ENCODE data around the gene NHLH1. TPM values are rescaled to one million over a fixed set of nuclear protein-coding genes. Genes with fewer than 3 reads are reported as not detected.

NHLH1 gene
- total RNA-seq, 1 experiment from 2014 or later, result 0.12 TPM

GRCh38 chr1:160362168-160362957, 4.5 kb upstream of the NHLH1 start:
- H3K4me1 Mint-ChIP-seq (ENCODE audit: insufficient read depth, unreplicated experiment), result peaks cover 5% of the 10 kb centered on the region
- no peak for TF ChIP-seq CTCF (IDR thresholded peaks at IDR 0.05; ENCODE audit: unreplicated experiment)
- DNase-seq (ENCODE audit: unreplicated experiment), result no peak
- intact Hi-C loops (cut with micrococcal nuclease), result no loop called here
- H3K27me3 Mint-ChIP-seq (ENCODE audit: insufficient read depth, unreplicated experiment), result peaks cover 4% of the 10 kb centered on the region
- peak overlapping the region; percentile 26 for H3K27ac Mint-ChIP-seq (ENCODE audit: low read depth, unreplicated experiment)
- no TSS peak for BruUV-seq (replicated peaks)
- peaks cover 39% of the 10 kb centered on the region for H3K36me3 Mint-ChIP-seq (ENCODE audit: insufficient read depth, unreplicated experiment)
- no peaks in the 10 kb centered on the region for H3K9me3 Mint-ChIP-seq (ENCODE audit: unreplicated experiment)
- POLR2A ChIA-PET, result interaction anchor here (1.1 to 1.5 kb wide), 2 partner anchors 10 to 18 kb away, joined by 3 to 5 read pairs; no protein-coding TSS in a partner anchor
- H3K4me3 Mint-ChIP-seq (ENCODE audit: unreplicated experiment), result no peak overlapping the region
- CTCF ChIA-PET, result interaction anchor here (0.6 to 9.5 kb wide), 9 partner anchors 8 to 245 kb away, joined by 3 to 122 read pairs (median 4); no protein-coding TSS in a partner anchor

- intact Hi-C loops (cut with micrococcal nuclease), result no loop called here
- DNase-seq (ENCODE audit: unreplicated experiment), result no peak
- POLR2A ChIA-PET, result interaction anchor here (0.5 to 1.5 kb wide), 2 partner anchors 19 to 1177 kb away, joined by 4 to 5 read pairs; no protein-coding TSS in a partner anchor
- no peaks in the 10 kb centered on the region for H3K9me3 Mint-ChIP-seq (ENCODE audit: unreplicated experiment)
- peaks cover 5% of the 10 kb centered on the region for H3K4me1 Mint-ChIP-seq (ENCODE audit: insufficient read depth, unreplicated experiment)
- CTCF ChIA-PET, result interaction anchor here (0.8 to 9.5 kb wide), 6 partner anchors 8 to 244 kb away, joined by 3 to 122 read pairs (median 4); no protein-coding TSS in a partner anchor
- no peak overlapping the region for H3K27ac Mint-ChIP-seq (ENCODE audit: low read depth, unreplicated experiment)
- no peak overlapping the region for H3K4me3 Mint-ChIP-seq (ENCODE audit: unreplicated experiment)
- peaks cover 10% of the 10 kb centered on the region for H3K27me3 Mint-ChIP-seq (ENCODE audit: insufficient read depth, unreplicated experiment)
- no TSS peak for BruUV-seq (replicated peaks)
- H3K36me3 Mint-ChIP-seq (ENCODE audit: insufficient read depth, unreplicated experiment), result peaks cover 33% of the 10 kb centered on the region
- TF ChIP-seq CTCF (IDR thresholded peaks at IDR 0.05; ENCODE audit: unreplicated experiment), result no peak
Measured at GRCh38 chr1:160363010-160363409, 3.9 kb upstream of the NHLH1 start.

DNA sequence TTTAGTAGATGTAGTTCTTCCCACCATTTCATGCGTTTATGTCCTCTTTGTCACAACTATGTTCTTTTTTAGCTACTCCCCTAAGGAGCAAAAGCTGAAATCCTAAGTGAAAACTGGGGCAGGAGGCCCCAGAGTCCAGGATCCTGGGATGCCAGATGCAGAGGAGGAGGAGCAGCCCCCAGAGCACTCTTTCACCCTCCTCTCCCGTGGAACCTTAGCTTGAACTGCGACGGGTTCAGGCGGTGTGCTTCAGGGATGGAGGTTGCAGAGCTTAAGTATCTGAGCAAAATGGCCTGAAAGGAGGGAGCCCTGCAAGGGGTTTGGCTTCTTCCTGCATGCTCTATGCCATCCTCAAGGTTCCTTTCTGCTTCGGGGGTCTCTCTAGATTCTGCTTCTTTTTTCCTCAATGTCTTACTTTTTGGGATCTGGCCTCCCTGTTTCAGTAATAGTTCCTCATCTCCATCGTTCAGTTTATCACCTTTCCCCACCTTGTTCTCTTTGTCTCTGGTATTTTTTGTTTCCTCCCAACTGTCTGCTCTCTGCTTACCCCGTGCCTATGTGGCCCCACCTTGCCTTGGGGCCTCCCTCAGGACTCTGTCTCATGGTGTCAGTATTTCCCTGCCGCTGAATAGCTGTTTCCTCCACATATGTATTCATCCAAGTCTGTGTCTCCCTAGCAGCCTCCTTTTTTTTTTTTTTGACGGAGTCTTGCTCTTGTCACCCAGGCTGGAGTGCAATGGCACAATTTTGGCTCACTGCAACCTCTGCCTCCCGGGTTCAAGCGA, 2.7 kb upstream of the NHLH1 start:
- TF ChIP-seq CTCF (IDR thresholded peaks at IDR 0.05; ENCODE audit: unreplicated experiment), result no peak
- Mint-ChIP-seq H3K4me3 (ENCODE audit: unreplicated experiment) (no peak overlapping the region), H3K9me3 (ENCODE audit: unreplicated experiment) (no peaks in the 10 kb centered on the region), H3K27ac (ENCODE audit: low read depth, unreplicated experiment) (no peak overlapping the region), H3K36me3 (ENCODE audit: insufficient read depth, unreplicated experiment) (peaks cover 21% of the 10 kb centered on the region), H3K27me3 (ENCODE audit: insufficient read depth, unreplicated experiment) (peaks cover 18% of the 10 kb centered on the region), H3K4me1 (ENCODE audit: insufficient read depth, unreplicated experiment) (peaks cover 5% of the 10 kb centered on the region)
- ChIA-PET POLR2A (interaction anchor here (0.6 to 1.9 kb wide), 3 partner anchors 9 to 227 kb away, joined by 3 to 7 read pairs (median 6); no protein-coding TSS in a partner anchor), CTCF (interaction anchor here (0.6 to 9.5 kb wide), 7 partner anchors 9 to 226 kb away, joined by 3 to 122 read pairs (median 4); no protein-coding TSS in a partner anchor)
- no TSS peak for BruUV-seq (replicated peaks)
- intact Hi-C loops (cut with micrococcal nuclease), result no loop called here
- no peak for DNase-seq (ENCODE audit: unreplicated experiment)

- Mint-ChIP-seq H3K4me3 (ENCODE audit: unreplicated experiment) (no peak overlapping the region), H3K36me3 (ENCODE audit: insufficient read depth, unreplicated experiment) (peaks cover 15% of the 10 kb centered on the region), H3K27ac (ENCODE audit: low read depth, unreplicated experiment) (no peak overlapping the region), H3K9me3 (ENCODE audit: unreplicated experiment) (no peaks in the 10 kb centered on the region), H3K27me3 (ENCODE audit: insufficient read depth, unreplicated experiment) (peaks cover 27% of the 10 kb centered on the region), H3K4me1 (ENCODE audit: insufficient read depth, unreplicated experiment) (peaks cover 5% of the 10 kb centered on the region)
- no peak for TF ChIP-seq CTCF (IDR thresholded peaks at IDR 0.05; ENCODE audit: unreplicated experiment)
- DNase-seq (ENCODE audit: unreplicated experiment), result no peak
- CTCF ChIA-PET, result interaction anchor here (0.6 to 9.5 kb wide), 6 partner anchors 11 to 241 kb away, joined by 3 to 122 read pairs (median 8); no protein-coding TSS in a partner anchor
- intact Hi-C loops (cut with micrococcal nuclease), result no loop called here
- POLR2A ChIA-PET, result interaction anchor here (1.9 kb wide), 1 partner anchor 10 kb away, joined by 7 read pairs; no protein-coding TSS in a partner anchor
- no TSS peak for BruUV-seq (replicated peaks)
Measured at GRCh38 chr1:160365325-160365724, 1.5 kb upstream of the NHLH1 start.

All from MCF 10A (cell line).